Frontal cortex (tissue), 4 donors: ENCODE results near the gene PSD. TPM values are rescaled to one million over a fixed set of nuclear protein-coding genes. Genes with fewer than 3 reads are reported as not detected.

Experiments
- DNase-seq, 2 donors: peaks; one replicate each; pipeline ENCODE4 v3.0.0; 2012; ENCODE audit warnings: low spot score in 2 of 2
- FAIRE-seq: peaks from 2 replicates; lab custom pipeline; 2012; peaks lifted over from hg19 to GRCh38; lab: Jason Lieb, UNC
- total RNA-seq: library from RNA; depleted of rRNA; stranded (reverse); fragments of >200 nt; gene quantifications from one replicate; pipeline ENCODE4 v1.2.3, GENCODE V29; 2014
- donor health status: control.
- donor health status: control.
- donor health status: control.

The PSD gene
- total RNA-seq, 1 donor from 2014 or later = 98.2 TPM

- FAIRE-seq = no peak
- peak; percentile 42 to 66 for DNase-seq
These were observed 10.4 kb downstream of the PSD start for GRCh38 chr10:102408131-102408727.

GRCh38 chr10:102407425-102408130, 11.0 kb downstream of the PSD start:
- no peak for FAIRE-seq
- DNase-seq = peak in 1 of 2 donors; percentile 24

- DNase-seq (peak in 1 of 2 donors; percentile 13), FAIRE-seq (no peak)
These were observed 11.8 kb downstream of the PSD start for GRCh38 chr10:102406815-102407214.

GRCh38 chr10:102405632-102406031, 13.0 kb downstream of the PSD start:
- FAIRE-seq (no peak), DNase-seq (no peak)

- DNase-seq = no peak
- no peak for FAIRE-seq
These were observed 13.4 kb downstream of the PSD start for GRCh38 chr10:102405108-102405571.

GRCh38 chr10:102404361-102405107, 14.1 kb downstream of the PSD start:
- no peak for DNase-seq
- no peak for FAIRE-seq

- DNase-seq (no peak), FAIRE-seq (no peak)
These were observed 15.5 kb downstream of the PSD start for GRCh38 chr10:102403115-102403514.

GRCh38 chr10:102402512-102402896, 16.1 kb downstream of the PSD start:
- no peak for DNase-seq
- FAIRE-seq = no peak

- no peak for FAIRE-seq
- DNase-seq = no peak
These were observed 16.7 kb downstream of the PSD start for GRCh38 chr10:102401735-102402511.

- DNase-seq (no peak), FAIRE-seq (no peak)
These were observed 17.3 kb downstream of the PSD start for GRCh38 chr10:102401342-102401654.

- FAIRE-seq (no peak), DNase-seq (peak in 1 of 2 donors; percentile 31)
These were observed 17.8 kb downstream of the PSD start for GRCh38 chr10:102400598-102401341.

- DNase-seq (peak in 1 of 2 donors; percentile 26), FAIRE-seq (no peak)
These were observed 18.5 kb downstream of the PSD start for GRCh38 chr10:102400076-102400475.

- no peak for FAIRE-seq
- peak; percentile 91 to 93 for DNase-seq
These were observed 19.2 kb downstream of the PSD start for GRCh38 chr10:102399217-102400021.

- DNase-seq = peak in 1 of 2 donors; percentile 22
- no peak for FAIRE-seq
These were observed 20.2 kb downstream of the PSD start for GRCh38 chr10:102398172-102399020.

GRCh38 chr10:102397222-102398171, 21.1 kb downstream of the PSD start:
- FAIRE-seq = no peak

GRCh38 chr10:102396730-102397151, 21.8 kb downstream of the PSD start:
- DNase-seq (no peak), FAIRE-seq (no peak)

More at GRCh38 chr10:102397222-102398171, 21.1 kb downstream of the PSD start:
- DNase-seq = peak in 1 of 2 donors; percentile 29

- FAIRE-seq = no peak
- DNase-seq = no peak
These were observed 22.3 kb downstream of the PSD start for GRCh38 chr10:102396317-102396650.
